Calu3 (cell line): Measurements from ENCODE around the gene TNFRSF4. TPM values are rescaled to one million over a fixed set of nuclear protein-coding genes. Genes with fewer than 3 reads are reported as not detected.
"Not testable (repeated sequence)": the region's sequence is repeated elsewhere in the genome, so short reads cannot be mapped to it uniquely, and the experiment has no call there.

Source experiments
- BruUV-seq: library from RNA; stranded (reverse); fragments of 400-500 nt; replicated peaks from 2 replicates; lab custom pipeline; 2021; lab: Mats Ljungman, UMichigan
- CTCF ChIA-PET: fragments of 300-600 bp; sonication (Branson Sonifier 250); formaldehyde crosslinking; loops from one replicate; lab custom pipeline; 2022; ENCODE audit warnings: antibody characterized with exemption; lab: Charles Lee
- DNase-seq: peaks from one replicate; pipeline ENCODE4 v3.0.0; 2022
- H3K27ac Mint-ChIP-seq: one replicate; pipeline ENCODE4 v1.8.0; 2022; ENCODE audit warnings: mixed read lengths; ENCODE audit not compliant: unreplicated experiment
- H3K27me3 Mint-ChIP-seq: one replicate; pipeline ENCODE4 v1.8.0; 2022; ENCODE audit warnings: mixed read lengths; ENCODE audit not compliant: unreplicated experiment
- H3K36me3 Mint-ChIP-seq: one replicate; pipeline ENCODE4 v1.8.0; 2022; ENCODE audit warnings: mild to moderate bottlenecking, moderate library complexity, mixed read lengths; ENCODE audit not compliant: insufficient read depth, unreplicated experiment
- H3K4me1 Mint-ChIP-seq: one replicate; pipeline ENCODE4 v1.8.0; 2022; ENCODE audit warnings: mild to moderate bottlenecking, low read depth, mixed read lengths; ENCODE audit not compliant: unreplicated experiment
- H3K4me3 Mint-ChIP-seq: one replicate; pipeline ENCODE4 v1.8.0; 2022; ENCODE audit warnings: mild to moderate bottlenecking, low read depth, moderate library complexity, mixed read lengths; ENCODE audit not compliant: unreplicated experiment
- H3K9me3 Mint-ChIP-seq: one replicate; pipeline ENCODE4 v1.8.0; 2022; ENCODE audit warnings: low read depth, mixed read lengths; ENCODE audit not compliant: unreplicated experiment
- CTCF ChIP-seq: fragments of 200-600 bp; IDR thresholded peaks from one replicate; pipeline ENCODE4 v1.8.0; 2022; ENCODE audit warnings: antibody characterized with exemption; ENCODE audit not compliant: unreplicated experiment
- intact Hi-C: fragments of 100-400 bp; cut with micrococcal nuclease; formaldehyde crosslinking; loops from one replicate; pipeline ENCODE4 v1.10.0; 2022; ENCODE audit not compliant: unreplicated experiment
- total RNA-seq: library from RNA; stranded (reverse); gene quantifications from 2 replicates; pipeline ENCODE4 v1.2.3, GENCODE V29; 2022

The TNFRSF4 gene
- total RNA-seq, 1 experiment from 2014 or later = not detected

GRCh38 chr1:1198423-1199140 is 15.4 kb downstream of the TNFRSF4 start:
- CTCF ChIA-PET = interaction anchor here (0.6 kb wide), 1 partner anchor 209 kb away, joined by 9 read pairs; no protein-coding TSS in a partner anchor
- BruUV-seq = no TSS peak
- peaks cover 7% of the 10 kb centered on the region for H3K27me3 Mint-ChIP-seq
- no peak overlapping the region for H3K27ac Mint-ChIP-seq
- H3K9me3 Mint-ChIP-seq = peaks cover 4% of the 10 kb centered on the region
- TF ChIP-seq CTCF = no peak
- no peak overlapping the region for H3K4me3 Mint-ChIP-seq
- no peaks in the 10 kb centered on the region for H3K36me3 Mint-ChIP-seq
- DNase-seq = no peak
- intact Hi-C loops = no loop called here
- H3K4me1 Mint-ChIP-seq = no peaks in the 10 kb centered on the region

GRCh38 chr1:1197551-1198422 is 16.2 kb downstream of the TNFRSF4 start:
- no peak overlapping the region for H3K4me3 Mint-ChIP-seq
- H3K27me3 Mint-ChIP-seq = no peaks in the 10 kb centered on the region
- BruUV-seq = no TSS peak
- no peak for TF ChIP-seq CTCF
- H3K9me3 Mint-ChIP-seq = peaks cover 4% of the 10 kb centered on the region
- no peaks in the 10 kb centered on the region for H3K36me3 Mint-ChIP-seq
- no peaks in the 10 kb centered on the region for H3K4me1 Mint-ChIP-seq
- DNase-seq = no peak
- H3K27ac Mint-ChIP-seq = no peak overlapping the region
- CTCF ChIA-PET = interaction anchor here (0.6 kb wide), 1 partner anchor 209 kb away, joined by 9 read pairs; no protein-coding TSS in a partner anchor
- intact Hi-C loops = no loop called here

GRCh38 chr1:1197188-1197500 is 16.8 kb downstream of the TNFRSF4 start:
- no peak for DNase-seq
- Mint-ChIP-seq H3K4me3 (no peak overlapping the region), H3K36me3 (no peaks in the 10 kb centered on the region), H3K27ac (no peak overlapping the region), H3K27me3 (no peaks in the 10 kb centered on the region), H3K9me3 (peaks cover 4% of the 10 kb centered on the region), H3K4me1 (no peaks in the 10 kb centered on the region)
- intact Hi-C loops = no loop called here
- CTCF ChIA-PET = no interaction called here
- no peak for TF ChIP-seq CTCF
- no TSS peak for BruUV-seq

- Mint-ChIP-seq H3K9me3 (peaks cover 4% of the 10 kb centered on the region), H3K27me3 (no peaks in the 10 kb centered on the region), H3K4me1 (no peaks in the 10 kb centered on the region), H3K27ac (no peak overlapping the region), H3K36me3 (no peaks in the 10 kb centered on the region), H3K4me3 (no peak overlapping the region)
- no TSS peak for BruUV-seq
- CTCF ChIA-PET = no interaction called here
- no peak for TF ChIP-seq CTCF
- no peak for DNase-seq
- intact Hi-C loops = no loop called here
Measured at GRCh38 chr1:1196431-1197187, 17.3 kb downstream of the TNFRSF4 start.

GRCh38 chr1:1195726-1196125 is 18.2 kb downstream of the TNFRSF4 start:
- BruUV-seq, CTCF ChIA-PET, H3K27me3 Mint-ChIP-seq, H3K4me3 Mint-ChIP-seq, DNase-seq, H3K9me3 Mint-ChIP-seq, H3K27ac Mint-ChIP-seq, intact Hi-C loops, H3K4me1 Mint-ChIP-seq, H3K36me3 Mint-ChIP-seq: not testable (repeated sequence)
